WTC11 (cell line): ENCODE data around the gene METRNL. TPM values are rescaled to one million over a fixed set of nuclear protein-coding genes. Genes with fewer than 3 reads are reported as not detected.

Experiments
- ATAC-seq: fragments of 200-7000 bp; cut with Tn5 transposase; 2 replicates; pipeline ENCODE4 v1.10.0; 2021; ENCODE audit warnings: mild to moderate bottlenecking, moderate library complexity
- CTCF ChIA-PET: fragments of 300-600 bp; sonication (Branson Sonifier 250); formaldehyde crosslinking; loops from one replicate; lab custom pipeline; 2021; ENCODE audit warnings: antibody characterized with exemption; lab: Charles Lee
- POLR2A ChIA-PET: fragments of 350-600 bp; sonication (Branson Sonifier 250); formaldehyde crosslinking; loops from one replicate; lab custom pipeline; 2021; ENCODE audit warnings: antibody characterized with exemption; lab: Charles Lee
- DNase-seq: peaks from one replicate; pipeline ENCODE4 v3.0.0; 2021; ENCODE audit warnings: low spot score
- H3K27ac Mint-ChIP-seq: 2 replicates; pipeline ENCODE4 v1.8.0; 2021; ENCODE audit warnings: mixed read lengths
- H3K27me3 Mint-ChIP-seq: 2 replicates; pipeline ENCODE4 v1.8.0; 2021; ENCODE audit warnings: low read depth, mild to moderate bottlenecking, moderate library complexity, mixed read lengths
- H3K36me3 Mint-ChIP-seq: 2 replicates; pipeline ENCODE4 v1.8.0; 2021; ENCODE audit warnings: mixed read lengths
- H3K4me1 Mint-ChIP-seq: 2 replicates; pipeline ENCODE4 v1.8.0; 2022; ENCODE audit warnings: mixed read lengths
- H3K4me3 Mint-ChIP-seq: 2 replicates; pipeline ENCODE4 v1.8.0; 2021; ENCODE audit warnings: mild to moderate bottlenecking, moderate library complexity, mixed read lengths
- H3K9me3 Mint-ChIP-seq: 2 replicates; pipeline ENCODE4 v1.8.0; 2021; ENCODE audit warnings: mixed read lengths
- CREM ChIP-seq: sonication (generic); formaldehyde crosslinking; IDR thresholded peaks from 2 replicates; pipeline ENCODE4 v1.8.1; 2022; ENCODE audit warnings: mild to moderate bottlenecking, missing genetic modification reagents, moderate library complexity
- ELF4 ChIP-seq: sonication (generic); formaldehyde crosslinking; IDR thresholded peaks from 2 replicates; pipeline ENCODE4 v1.8.1; 2022; ENCODE audit warnings: low read depth, mild to moderate bottlenecking, moderate library complexity, missing genetic modification reagents
- IRF1 ChIP-seq: sonication (generic); formaldehyde crosslinking; IDR thresholded peaks from 2 replicates; pipeline ENCODE4 v1.8.0; 2023; ENCODE audit warnings: missing genetic modification reagents
- IRF2 ChIP-seq: sonication (generic); formaldehyde crosslinking; IDR thresholded peaks from 2 replicates; pipeline ENCODE4 v1.8.0; 2022; ENCODE audit warnings: low read depth, missing genetic modification reagents, borderline replicate concordance
- RORB ChIP-seq: fragments of 250-450 bp; sonication (Bioruptor Pico); IDR thresholded peaks from 2 replicates; pipeline ENCODE4 v1.9.0; 2021; ENCODE audit warnings: mild to moderate bottlenecking
- SP1 ChIP-seq: sonication (generic); formaldehyde crosslinking; conservative IDR thresholded peaks from 2 replicates; pipeline ENCODE4 v1.8.1; 2022; ENCODE audit warnings: missing genetic modification reagents
- ZNF396 ChIP-seq: fragments of 250-450 bp; sonication (Bioruptor Pico); IDR thresholded peaks from 2 replicates; pipeline ENCODE4 v1.8.0; 2021; ENCODE audit warnings: mild to moderate bottlenecking, moderate library complexity, borderline replicate concordance
- total RNA-seq: library from RNA; stranded (reverse); gene quantifications from 3 replicates; pipeline ENCODE4 v1.2.3, GENCODE V29; 2021
- TF ChIP-seq, protein P1 (sequence below): fragments of 250-450 bp; sonication (Bioruptor Pico); IDR thresholded peaks from 2 replicates; pipeline ENCODE4 v1.9.0; 2021; ENCODE audit warnings: mild to moderate bottlenecking, borderline replicate concordance
- TF ChIP-seq, protein P2 (sequence below): sonication (generic); formaldehyde crosslinking; IDR thresholded peaks from 2 replicates; pipeline ENCODE4 v1.8.1; 2022; ENCODE audit warnings: mild to moderate bottlenecking, moderate library complexity, missing genetic modification reagents
- TF ChIP-seq, protein P3 (sequence below): sonication (generic); formaldehyde crosslinking; IDR thresholded peaks from 2 replicates; pipeline ENCODE4 v1.8.1; 2023; ENCODE audit warnings: mild to moderate bottlenecking, missing genetic modification reagents
- TF ChIP-seq, protein P4 (sequence below): fragments of 250-450 bp; sonication (Bioruptor Pico); IDR thresholded peaks from 2 replicates; pipeline ENCODE4 v1.9.0; 2021; ENCODE audit warnings: moderate library complexity, mild to moderate bottlenecking, inconsistent platforms, borderline replicate concordance
- TF ChIP-seq, protein P5 (sequence below): sonication (generic); formaldehyde crosslinking; IDR thresholded peaks from 2 replicates; pipeline ENCODE4 v1.8.1; 2022; ENCODE audit warnings: low read depth, mild to moderate bottlenecking, moderate library complexity, missing genetic modification reagents, borderline replicate concordance
- TF ChIP-seq, protein P6 (sequence below): sonication (generic); formaldehyde crosslinking; IDR thresholded peaks from 2 replicates; pipeline ENCODE4 v1.8.1; 2023; ENCODE audit warnings: mild to moderate bottlenecking, missing genetic modification reagents, moderate library complexity

METRNL gene
- total RNA-seq, 1 experiment from 2014 or later, result 27.7 TPM

DNA sequence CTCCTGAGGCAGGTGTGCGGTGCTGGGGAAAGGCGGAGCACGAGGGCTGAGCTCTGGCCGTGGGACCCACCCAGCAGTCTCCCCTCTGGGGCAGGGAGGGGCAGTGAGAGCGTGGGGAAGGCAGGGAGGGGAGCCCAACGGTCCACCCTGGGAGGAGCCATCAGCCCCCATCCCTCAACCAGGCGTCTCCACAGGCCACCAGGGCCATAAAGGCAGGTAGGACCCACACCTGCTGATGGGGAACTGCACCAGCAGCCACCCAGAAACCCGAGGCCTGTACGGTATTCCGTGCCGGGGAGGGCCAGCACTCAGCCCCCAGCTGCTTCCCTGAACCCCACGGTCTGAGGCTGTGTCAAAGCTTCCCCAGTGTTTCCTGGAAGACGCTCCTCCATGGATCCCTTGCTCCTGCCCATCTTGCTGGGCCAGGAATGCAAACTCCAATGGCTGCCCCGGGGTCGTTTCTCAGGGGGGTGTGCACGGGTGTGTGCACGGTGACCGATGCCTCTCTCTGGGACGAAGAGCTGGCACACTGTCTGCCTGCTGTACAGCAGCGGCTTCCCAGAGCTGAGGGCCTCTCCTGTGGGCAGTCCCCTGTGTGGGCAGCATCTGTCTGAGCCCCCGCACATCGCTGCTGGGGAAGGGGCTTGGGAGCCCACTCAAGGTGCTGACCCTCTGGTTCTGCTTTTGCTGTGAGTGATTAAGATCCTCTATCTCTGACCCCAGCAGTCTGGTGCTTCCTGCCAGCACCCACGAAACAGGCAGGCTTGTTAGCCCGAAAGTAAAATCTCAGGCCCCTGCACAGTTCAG is 17.2 kb upstream of the METRNL start (continued):
- TF ChIP-seq, protein P1, sequence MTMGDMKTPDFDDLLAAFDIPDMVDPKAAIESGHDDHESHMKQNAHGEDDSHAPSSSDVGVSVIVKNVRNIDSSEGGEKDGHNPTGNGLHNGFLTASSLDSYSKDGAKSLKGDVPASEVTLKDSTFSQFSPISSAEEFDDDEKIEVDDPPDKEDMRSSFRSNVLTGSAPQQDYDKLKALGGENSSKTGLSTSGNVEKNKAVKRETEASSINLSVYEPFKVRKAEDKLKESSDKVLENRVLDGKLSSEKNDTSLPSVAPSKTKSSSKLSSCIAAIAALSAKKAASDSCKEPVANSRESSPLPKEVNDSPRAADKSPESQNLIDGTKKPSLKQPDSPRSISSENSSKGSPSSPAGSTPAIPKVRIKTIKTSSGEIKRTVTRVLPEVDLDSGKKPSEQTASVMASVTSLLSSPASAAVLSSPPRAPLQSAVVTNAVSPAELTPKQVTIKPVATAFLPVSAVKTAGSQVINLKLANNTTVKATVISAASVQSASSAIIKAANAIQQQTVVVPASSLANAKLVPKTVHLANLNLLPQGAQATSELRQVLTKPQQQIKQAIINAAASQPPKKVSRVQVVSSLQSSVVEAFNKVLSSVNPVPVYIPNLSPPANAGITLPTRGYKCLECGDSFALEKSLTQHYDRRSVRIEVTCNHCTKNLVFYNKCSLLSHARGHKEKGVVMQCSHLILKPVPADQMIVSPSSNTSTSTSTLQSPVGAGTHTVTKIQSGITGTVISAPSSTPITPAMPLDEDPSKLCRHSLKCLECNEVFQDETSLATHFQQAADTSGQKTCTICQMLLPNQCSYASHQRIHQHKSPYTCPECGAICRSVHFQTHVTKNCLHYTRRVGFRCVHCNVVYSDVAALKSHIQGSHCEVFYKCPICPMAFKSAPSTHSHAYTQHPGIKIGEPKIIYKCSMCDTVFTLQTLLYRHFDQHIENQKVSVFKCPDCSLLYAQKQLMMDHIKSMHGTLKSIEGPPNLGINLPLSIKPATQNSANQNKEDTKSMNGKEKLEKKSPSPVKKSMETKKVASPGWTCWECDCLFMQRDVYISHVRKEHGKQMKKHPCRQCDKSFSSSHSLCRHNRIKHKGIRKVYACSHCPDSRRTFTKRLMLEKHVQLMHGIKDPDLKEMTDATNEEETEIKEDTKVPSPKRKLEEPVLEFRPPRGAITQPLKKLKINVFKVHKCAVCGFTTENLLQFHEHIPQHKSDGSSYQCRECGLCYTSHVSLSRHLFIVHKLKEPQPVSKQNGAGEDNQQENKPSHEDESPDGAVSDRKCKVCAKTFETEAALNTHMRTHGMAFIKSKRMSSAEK (CRISPR knock-in tag), result no peak
- TF ChIP-seq, protein P2, sequence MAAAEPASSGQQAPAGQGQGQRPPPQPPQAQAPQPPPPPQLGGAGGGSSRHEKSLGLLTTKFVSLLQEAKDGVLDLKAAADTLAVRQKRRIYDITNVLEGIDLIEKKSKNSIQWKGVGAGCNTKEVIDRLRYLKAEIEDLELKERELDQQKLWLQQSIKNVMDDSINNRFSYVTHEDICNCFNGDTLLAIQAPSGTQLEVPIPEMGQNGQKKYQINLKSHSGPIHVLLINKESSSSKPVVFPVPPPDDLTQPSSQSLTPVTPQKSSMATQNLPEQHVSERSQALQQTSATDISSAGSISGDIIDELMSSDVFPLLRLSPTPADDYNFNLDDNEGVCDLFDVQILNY (CRISPR knock-in tag), result no peak
- no peak for TF ChIP-seq CREM
- no peak for TF ChIP-seq ELF4 (CRISPR knock-in tag)

DNA sequence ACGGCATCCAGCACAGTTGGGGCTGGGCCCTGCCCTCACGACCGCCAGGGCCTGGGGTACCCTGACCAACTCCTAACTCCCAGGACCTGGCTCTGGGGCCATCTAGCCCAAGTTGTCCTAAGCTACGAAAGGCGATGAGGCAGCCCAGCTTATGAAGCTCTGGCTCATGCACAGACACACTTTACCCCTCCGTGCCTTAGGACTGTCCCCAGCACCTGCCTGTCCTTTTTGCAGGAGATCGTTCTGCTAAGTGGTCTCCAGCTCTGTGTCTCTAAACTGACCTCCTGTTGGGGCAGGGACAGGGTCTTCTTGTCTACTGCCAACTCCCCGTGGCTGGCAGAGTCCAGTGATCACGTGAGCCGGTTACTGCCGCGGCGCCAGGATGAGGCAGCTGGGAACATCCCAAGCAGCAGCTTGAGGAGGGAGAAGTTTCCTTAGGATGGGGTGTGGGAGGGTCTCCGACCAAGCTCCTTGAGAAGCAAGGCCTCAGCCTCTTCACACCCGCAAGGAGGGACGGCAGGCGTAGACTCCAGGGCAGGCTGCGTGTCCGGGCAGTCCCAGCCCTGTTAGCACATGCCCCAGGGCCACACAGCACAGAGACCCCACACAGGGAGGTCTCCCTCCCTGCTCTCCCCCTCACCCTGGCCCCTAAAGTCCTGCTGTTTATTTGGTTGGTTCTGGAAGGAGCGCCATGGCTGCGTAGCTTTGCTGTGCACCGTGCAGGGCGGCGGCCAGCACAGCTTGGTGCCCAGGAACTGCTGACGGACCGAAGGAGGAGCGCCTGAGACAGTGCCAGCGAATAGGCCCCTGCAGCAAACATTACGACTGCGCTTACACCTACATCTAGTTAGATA is 16.4 kb upstream of the METRNL start:
- CTCF ChIA-PET, result no interaction called here
- Mint-ChIP-seq H3K4me3 (no peak overlapping the region), H3K27me3 (no peaks in the 10 kb centered on the region)
- no peak for DNase-seq
- TF ChIP-seq RORB (CRISPR knock-in tag), result no peak
- TF ChIP-seq ZNF396 (CRISPR knock-in tag), result no peak
- TF ChIP-seq, protein P3, sequence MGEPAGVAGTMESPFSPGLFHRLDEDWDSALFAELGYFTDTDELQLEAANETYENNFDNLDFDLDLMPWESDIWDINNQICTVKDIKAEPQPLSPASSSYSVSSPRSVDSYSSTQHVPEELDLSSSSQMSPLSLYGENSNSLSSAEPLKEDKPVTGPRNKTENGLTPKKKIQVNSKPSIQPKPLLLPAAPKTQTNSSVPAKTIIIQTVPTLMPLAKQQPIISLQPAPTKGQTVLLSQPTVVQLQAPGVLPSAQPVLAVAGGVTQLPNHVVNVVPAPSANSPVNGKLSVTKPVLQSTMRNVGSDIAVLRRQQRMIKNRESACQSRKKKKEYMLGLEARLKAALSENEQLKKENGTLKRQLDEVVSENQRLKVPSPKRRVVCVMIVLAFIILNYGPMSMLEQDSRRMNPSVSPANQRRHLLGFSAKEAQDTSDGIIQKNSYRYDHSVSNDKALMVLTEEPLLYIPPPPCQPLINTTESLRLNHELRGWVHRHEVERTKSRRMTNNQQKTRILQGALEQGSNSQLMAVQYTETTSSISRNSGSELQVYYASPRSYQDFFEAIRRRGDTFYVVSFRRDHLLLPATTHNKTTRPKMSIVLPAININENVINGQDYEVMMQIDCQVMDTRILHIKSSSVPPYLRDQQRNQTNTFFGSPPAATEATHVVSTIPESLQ (CRISPR knock-in tag), result no peak
- no peak for TF ChIP-seq IRF1 (CRISPR knock-in tag)
- TF ChIP-seq IRF2 (CRISPR knock-in tag), result no peak
- TF ChIP-seq, protein P4, sequence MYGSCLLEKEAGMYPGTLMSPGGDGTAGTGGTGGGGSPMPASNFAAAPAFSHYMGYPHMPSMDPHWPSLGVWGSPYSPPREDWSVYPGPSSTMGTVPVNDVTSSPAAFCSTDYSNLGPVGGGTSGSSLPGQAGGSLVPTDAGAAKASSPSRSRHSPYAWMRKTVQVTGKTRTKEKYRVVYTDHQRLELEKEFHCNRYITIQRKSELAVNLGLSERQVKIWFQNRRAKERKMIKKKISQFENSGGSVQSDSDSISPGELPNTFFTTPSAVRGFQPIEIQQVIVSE, result no peak
- no peak for TF ChIP-seq SP1 (CRISPR knock-in tag)
- TF ChIP-seq, protein P5, sequence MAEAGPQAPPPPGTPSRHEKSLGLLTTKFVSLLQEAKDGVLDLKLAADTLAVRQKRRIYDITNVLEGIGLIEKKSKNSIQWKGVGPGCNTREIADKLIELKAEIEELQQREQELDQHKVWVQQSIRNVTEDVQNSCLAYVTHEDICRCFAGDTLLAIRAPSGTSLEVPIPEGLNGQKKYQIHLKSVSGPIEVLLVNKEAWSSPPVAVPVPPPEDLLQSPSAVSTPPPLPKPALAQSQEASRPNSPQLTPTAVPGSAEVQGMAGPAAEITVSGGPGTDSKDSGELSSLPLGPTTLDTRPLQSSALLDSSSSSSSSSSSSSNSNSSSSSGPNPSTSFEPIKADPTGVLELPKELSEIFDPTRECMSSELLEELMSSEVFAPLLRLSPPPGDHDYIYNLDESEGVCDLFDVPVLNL (CRISPR knock-in tag), result no peak
- TF ChIP-seq, protein P6, sequence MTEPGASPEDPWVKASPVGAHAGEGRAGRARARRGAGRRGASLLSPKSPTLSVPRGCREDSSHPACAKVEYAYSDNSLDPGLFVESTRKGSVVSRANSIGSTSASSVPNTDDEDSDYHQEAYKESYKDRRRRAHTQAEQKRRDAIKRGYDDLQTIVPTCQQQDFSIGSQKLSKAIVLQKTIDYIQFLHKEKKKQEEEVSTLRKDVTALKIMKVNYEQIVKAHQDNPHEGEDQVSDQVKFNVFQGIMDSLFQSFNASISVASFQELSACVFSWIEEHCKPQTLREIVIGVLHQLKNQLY, result no peak
- TF ChIP-seq, all 79 proteins: peak for 0
- POLR2A ChIA-PET, result no interaction called here
- H3K27ac Mint-ChIP-seq, result peak overlapping the region; percentile 32; the same call in 1 of the 2 replicates
- H3K9me3 Mint-ChIP-seq, result no peaks in the 10 kb centered on the region
- H3K4me1 Mint-ChIP-seq, result no peaks in the 10 kb centered on the region
- H3K36me3 Mint-ChIP-seq, result no peaks in the 10 kb centered on the region
- no peak for ATAC-seq
